ENCODE measurements around the gene UBE2V1. TPM values are rescaled to one million over a fixed set of nuclear protein-coding genes. Genes with fewer than 3 reads are reported as not detected.

UBE2V1 gene
- total RNA-seq, 1 donor from 2014 or later, result 223 TPM

DNA sequence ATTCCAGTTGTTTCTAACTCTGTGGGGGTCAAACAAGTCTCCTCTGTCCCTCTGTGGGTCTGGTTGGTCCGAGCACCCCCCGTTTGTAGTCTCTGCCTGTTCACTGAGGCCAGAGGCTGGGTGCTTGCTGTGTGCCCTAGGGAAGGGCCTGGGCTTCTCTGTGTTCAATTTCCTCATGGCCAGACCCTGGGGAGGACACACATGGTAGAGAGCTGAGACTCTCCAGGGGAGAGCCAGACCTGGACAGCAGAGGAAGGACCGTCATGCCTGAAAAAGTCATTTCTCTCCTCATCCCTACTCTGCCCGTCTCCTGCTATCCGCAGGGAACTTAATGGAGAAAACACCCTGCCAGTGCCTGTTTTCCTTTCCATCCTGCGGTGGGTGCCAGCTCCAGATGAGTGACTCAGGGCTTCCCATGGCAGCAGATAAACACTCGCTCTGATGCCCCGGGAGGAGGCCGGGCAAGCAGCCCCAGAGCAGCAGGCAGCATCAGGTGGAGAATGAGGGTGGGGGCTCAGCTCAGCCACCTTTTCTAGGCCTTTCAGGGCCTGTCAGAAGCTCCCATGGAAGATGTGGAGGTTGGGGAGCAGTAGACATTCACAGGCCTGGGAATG lies 78.3 kb downstream of the UBE2V1 start:
- H3K27ac Mint-ChIP-seq (ENCODE audit: unreplicated experiment), result no peak overlapping the region
- peaks cover 14% of the 10 kb centered on the region for H3K36me3 Mint-ChIP-seq (ENCODE audit: low read depth, unreplicated experiment)
- DNase-seq (ENCODE audit: low spot score), result no peak

GRCh38 chr20:50032955-50033666 lies 79.8 kb downstream of the UBE2V1 start:
- no peaks in the 10 kb centered on the region for H3K9me3 Mint-ChIP-seq (ENCODE audit: unreplicated experiment)
- peak overlapping the region; percentile 62 for H3K27ac Mint-ChIP-seq (ENCODE audit: unreplicated experiment)
- no peak for DNase-seq (ENCODE audit: low spot score)
- H3K36me3 Mint-ChIP-seq (ENCODE audit: low read depth, unreplicated experiment), result peaks cover 14% of the 10 kb centered on the region
- TF ChIP-seq, protein P1, sequence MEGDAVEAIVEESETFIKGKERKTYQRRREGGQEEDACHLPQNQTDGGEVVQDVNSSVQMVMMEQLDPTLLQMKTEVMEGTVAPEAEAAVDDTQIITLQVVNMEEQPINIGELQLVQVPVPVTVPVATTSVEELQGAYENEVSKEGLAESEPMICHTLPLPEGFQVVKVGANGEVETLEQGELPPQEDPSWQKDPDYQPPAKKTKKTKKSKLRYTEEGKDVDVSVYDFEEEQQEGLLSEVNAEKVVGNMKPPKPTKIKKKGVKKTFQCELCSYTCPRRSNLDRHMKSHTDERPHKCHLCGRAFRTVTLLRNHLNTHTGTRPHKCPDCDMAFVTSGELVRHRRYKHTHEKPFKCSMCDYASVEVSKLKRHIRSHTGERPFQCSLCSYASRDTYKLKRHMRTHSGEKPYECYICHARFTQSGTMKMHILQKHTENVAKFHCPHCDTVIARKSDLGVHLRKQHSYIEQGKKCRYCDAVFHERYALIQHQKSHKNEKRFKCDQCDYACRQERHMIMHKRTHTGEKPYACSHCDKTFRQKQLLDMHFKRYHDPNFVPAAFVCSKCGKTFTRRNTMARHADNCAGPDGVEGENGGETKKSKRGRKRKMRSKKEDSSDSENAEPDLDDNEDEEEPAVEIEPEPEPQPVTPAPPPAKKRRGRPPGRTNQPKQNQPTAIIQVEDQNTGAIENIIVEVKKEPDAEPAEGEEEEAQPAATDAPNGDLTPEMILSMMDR (IDR thresholded peaks at IDR 0.05; ENCODE audit: unreplicated experiment), result no peak
- H3K27me3 Mint-ChIP-seq (ENCODE audit: unreplicated experiment), result peaks cover 9% of the 10 kb centered on the region
- H3K4me3 Mint-ChIP-seq (ENCODE audit: unreplicated experiment), result no peak overlapping the region
- H3K4me1 Mint-ChIP-seq (ENCODE audit: unreplicated experiment), result peaks cover 18% of the 10 kb centered on the region

More for the DNA sequence above, 78.3 kb downstream of the UBE2V1 start:
- Mint-ChIP-seq H3K4me1 (ENCODE audit: unreplicated experiment) (peaks cover 14% of the 10 kb centered on the region), H3K4me3 (ENCODE audit: unreplicated experiment) (no peak overlapping the region), H3K9me3 (ENCODE audit: unreplicated experiment) (no peaks in the 10 kb centered on the region), H3K27me3 (ENCODE audit: unreplicated experiment) (peaks cover 9% of the 10 kb centered on the region)
- TF ChIP-seq, protein P1 (IDR thresholded peaks at IDR 0.05; ENCODE audit: unreplicated experiment), result no peak

Other genes starting within 250 kb of the UBE2V1 start
- 8.4 TPM for gene SPATA2, start 197.6 kb downstream of the UBE2V1 start, total RNA-seq (ENCODE audit: unreplicated experiment)
- gene RNF114, start 176.8 kb downstream of the UBE2V1 start, total RNA-seq (ENCODE audit: unreplicated experiment), result 46.8 TPM
- gene SNAI1, start 130.2 kb downstream of the UBE2V1 start, total RNA-seq (ENCODE audit: unreplicated experiment), result 26.4 TPM
- 39.7 TPM for gene PEDS1, start 40.6 kb upstream of the UBE2V1 start, total RNA-seq (ENCODE audit: unreplicated experiment)
- 28.1 TPM for gene CEBPB, start 77.7 kb upstream of the UBE2V1 start, total RNA-seq (ENCODE audit: unreplicated experiment)

All from endothelial cell (in vitro differentiated cells).